Psoas muscle (tissue), 8 donors: ENCODE data around the gene POFUT2. TPM values are rescaled to one million over a fixed set of nuclear protein-coding genes. Genes with fewer than 3 reads are reported as not detected.

Experiments used
- ATAC-seq, 4 donors: fragments of 200-7000 bp; cut with Tn5 transposase; one replicate each; pipeline ENCODE4 v1.9.1; 2020; ENCODE audit warnings: moderate library complexity in 3 of 4, mild to moderate bottlenecking in 2 of 4
- DNase-seq, 2 donors: peaks; one replicate each; pipeline ENCODE4 v3.0.0-alpha.2; 2020
- H3K27ac ChIP-seq: fragments of 200-600 bp; one replicate; pipeline ENCODE4 v1.8.0; 2022
- H3K27me3 ChIP-seq, 3 donors: fragments of 200-600 bp in 1 of 3; one replicate each; pipeline versions ENCODE4 v1.6.1 to v1.8.0; 2013 to 2022; ENCODE audit warnings: low read length in 2 of 3, mild to moderate bottlenecking in 2 of 3, moderate library complexity in 1 of 3; ENCODE audit not compliant: insufficient read depth in 3 of 3
- H3K36me3 ChIP-seq, 2 donors: fragments of 200-600 bp in 1 of 2; one replicate each; pipeline versions ENCODE4 v1.6.1 to v1.8.0; 2013 to 2022; ENCODE audit warnings: low read depth in 1 of 2, mild to moderate bottlenecking in 1 of 2, moderate library complexity in 1 of 2; ENCODE audit not compliant: insufficient read depth in 1 of 2
- H3K4me1 ChIP-seq: fragments of 200-600 bp; one replicate; pipeline ENCODE4 v1.8.0; 2022
- H3K4me3 ChIP-seq: fragments of 200-600 bp; one replicate; pipeline ENCODE4 v1.8.0; 2022; ENCODE audit warnings: mild to moderate bottlenecking
- H3K9me3 ChIP-seq: fragments of 200-600 bp; one replicate; pipeline ENCODE4 v1.8.0; 2022
- WGBS, 3 donors: extraction: QIAGEN DNeasy Blood & Tissue Kit; methylation state at CpG; one replicate each; pipeline versions ENCODE4 v1.1.6 to v1.1.7; 2013; 5-methylcytosine and 5-hydroxymethylcytosine counted together
- intact Hi-C, 2 donors: fragments of 100-400 bp; cut with DNase I; formaldehyde crosslinking; loops; one replicate each; pipeline versions ENCODE4 v1.11.0 to v1.14.2; 2022
- polyA plus RNA-seq, 3 donors: library from polyadenylated mRNA; stranded (reverse); fragments of 200-250 nt; gene quantifications; one replicate each; pipeline ENCODE4 v1.2.3, GENCODE V29; 2013
- total RNA-seq, 4 donors: library from RNA; stranded (reverse); fragmentation: NEBNext Ultra II Directional in 2 of 4; extraction: Animal tissue kit (Norgen Biotek cat#: 25700) in 2 of 4; gene quantifications; one replicate each; pipeline versions ENCODE4 v1.2.1 to v1.2.4, GENCODE V29; 2021 to 2023
- TF ChIP-seq, protein P1 (sequence below): fragments of 200-600 bp; IDR thresholded peaks from one replicate; pipeline ENCODE4 v1.8.0; 2022; ENCODE audit warnings: antibody characterized with exemption
- donor health status: healthy with polysubstance abuse.
- donor health status: DM: no; HTN: no; CAD: no; lungs with moderate emphysema.
- donor health status: Bipolar disorder and iron deficiency.
- donor health status: healthy.
- donor health status: DM: yes; HTN: yes; CAD: no.
- donor health status: DM: no; HTN: no; CAD: no.
- donor health status: DM: no; HTN: no; CAD: no.
- donor health status: DM: yes; HTN: yes; CAD: no.

POFUT2 gene
- total and polyA plus RNA-seq, 7 donors = 5.6 to 13.9 (median 10.8) TPM

- intact Hi-C loops = no loop called here
- no peak for ATAC-seq
- TF ChIP-seq, protein P1, sequence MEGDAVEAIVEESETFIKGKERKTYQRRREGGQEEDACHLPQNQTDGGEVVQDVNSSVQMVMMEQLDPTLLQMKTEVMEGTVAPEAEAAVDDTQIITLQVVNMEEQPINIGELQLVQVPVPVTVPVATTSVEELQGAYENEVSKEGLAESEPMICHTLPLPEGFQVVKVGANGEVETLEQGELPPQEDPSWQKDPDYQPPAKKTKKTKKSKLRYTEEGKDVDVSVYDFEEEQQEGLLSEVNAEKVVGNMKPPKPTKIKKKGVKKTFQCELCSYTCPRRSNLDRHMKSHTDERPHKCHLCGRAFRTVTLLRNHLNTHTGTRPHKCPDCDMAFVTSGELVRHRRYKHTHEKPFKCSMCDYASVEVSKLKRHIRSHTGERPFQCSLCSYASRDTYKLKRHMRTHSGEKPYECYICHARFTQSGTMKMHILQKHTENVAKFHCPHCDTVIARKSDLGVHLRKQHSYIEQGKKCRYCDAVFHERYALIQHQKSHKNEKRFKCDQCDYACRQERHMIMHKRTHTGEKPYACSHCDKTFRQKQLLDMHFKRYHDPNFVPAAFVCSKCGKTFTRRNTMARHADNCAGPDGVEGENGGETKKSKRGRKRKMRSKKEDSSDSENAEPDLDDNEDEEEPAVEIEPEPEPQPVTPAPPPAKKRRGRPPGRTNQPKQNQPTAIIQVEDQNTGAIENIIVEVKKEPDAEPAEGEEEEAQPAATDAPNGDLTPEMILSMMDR = no peak
- 84 to 98% (median 90%) methylated on average over 7 to 14 of the region's 14 CpGs for WGBS, 3 donors
- H3K27me3 ChIP-seq = peaks cover 0 to 27% (median 3%) of the 10 kb centered on the region in 3 donors
- no peaks in the 10 kb centered on the region for H3K9me3 ChIP-seq
- H3K4me1 ChIP-seq = no peaks in the 10 kb centered on the region
- DNase-seq = no peak
- no peaks in the 10 kb centered on the region for H3K36me3 ChIP-seq
- no peak overlapping the region for H3K4me3 ChIP-seq
- no peak overlapping the region for H3K27ac ChIP-seq
Measured at GRCh38 chr21:45335151-45335760, 47.6 kb upstream of the POFUT2 start.

DNA sequence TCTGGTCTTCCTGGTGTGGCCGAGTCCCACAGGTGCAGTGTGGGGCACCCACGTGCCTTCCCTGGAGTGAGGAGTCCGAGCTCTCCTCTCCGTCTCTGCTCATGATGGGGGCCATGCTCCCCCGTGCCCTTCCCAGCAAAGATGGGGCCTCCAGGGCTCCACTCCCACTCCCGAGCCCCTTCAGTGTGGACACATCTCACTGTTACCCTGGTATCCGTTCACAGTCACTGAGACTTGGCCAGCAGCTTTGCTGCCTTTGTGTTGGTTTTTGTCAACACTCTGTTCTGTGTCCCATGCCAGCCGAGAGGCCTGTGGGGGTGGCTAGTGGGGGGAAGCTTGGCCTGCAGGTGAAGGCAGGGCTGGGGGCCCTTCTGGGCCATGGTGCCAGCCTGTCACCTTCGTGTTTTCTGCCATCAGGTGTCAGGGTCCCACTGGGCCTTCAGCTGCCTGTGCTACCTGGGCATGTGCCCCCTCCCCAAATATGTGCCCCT is 46.9 kb upstream of the POFUT2 start:
- no peak for ATAC-seq
- Histone ChIP-seq H3K27me3 (peaks cover 0 to 33% (median 5%) of the 10 kb centered on the region in 3 donors), H3K9me3 (no peaks in the 10 kb centered on the region), H3K4me1 (no peaks in the 10 kb centered on the region), H3K4me3 (no peak overlapping the region), H3K27ac (no peak overlapping the region), H3K36me3 (no peaks in the 10 kb centered on the region)
- intact Hi-C loops = no loop called here
- TF ChIP-seq, protein P1 = no peak
- 91 to 96% (median 92%) methylated on average over 9 of the region's 9 CpGs for WGBS, 3 donors
- no peak for DNase-seq

DNA sequence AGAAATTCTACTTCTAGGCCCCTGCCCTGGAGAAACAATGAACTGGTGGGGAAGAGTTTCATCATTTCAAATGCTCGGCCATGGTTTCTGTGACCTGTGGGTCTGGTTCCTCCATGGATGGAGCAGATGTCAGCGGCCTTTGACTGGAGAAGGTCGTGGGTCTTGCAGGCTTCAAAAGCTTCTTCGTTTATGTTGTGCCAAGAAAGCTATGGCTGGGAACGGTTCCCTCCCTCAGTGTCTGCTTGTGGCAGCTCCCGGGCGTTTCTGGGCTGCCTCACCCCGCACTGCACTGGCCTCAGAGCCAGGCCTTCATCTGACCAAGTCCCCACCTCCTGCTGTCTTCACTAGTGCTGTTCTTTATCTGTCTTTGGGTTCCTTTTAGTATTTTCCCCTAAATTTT is 46.4 kb upstream of the POFUT2 start:
- H3K27me3 ChIP-seq = peaks cover 0 to 36% (median 5%) of the 10 kb centered on the region in 3 donors
- H3K9me3 ChIP-seq = no peaks in the 10 kb centered on the region
- DNase-seq (no peak), ATAC-seq (no peak)
- no peak overlapping the region for H3K4me3 ChIP-seq
- 80 to 84% (median 81%) methylated on average over 8 of the region's 8 CpGs for WGBS, 3 donors
- H3K36me3 ChIP-seq = no peaks in the 10 kb centered on the region
- intact Hi-C loops = no loop called here
- H3K27ac ChIP-seq = no peak overlapping the region
- no peaks in the 10 kb centered on the region for H3K4me1 ChIP-seq
- TF ChIP-seq, protein P1 = no peak

DNA sequence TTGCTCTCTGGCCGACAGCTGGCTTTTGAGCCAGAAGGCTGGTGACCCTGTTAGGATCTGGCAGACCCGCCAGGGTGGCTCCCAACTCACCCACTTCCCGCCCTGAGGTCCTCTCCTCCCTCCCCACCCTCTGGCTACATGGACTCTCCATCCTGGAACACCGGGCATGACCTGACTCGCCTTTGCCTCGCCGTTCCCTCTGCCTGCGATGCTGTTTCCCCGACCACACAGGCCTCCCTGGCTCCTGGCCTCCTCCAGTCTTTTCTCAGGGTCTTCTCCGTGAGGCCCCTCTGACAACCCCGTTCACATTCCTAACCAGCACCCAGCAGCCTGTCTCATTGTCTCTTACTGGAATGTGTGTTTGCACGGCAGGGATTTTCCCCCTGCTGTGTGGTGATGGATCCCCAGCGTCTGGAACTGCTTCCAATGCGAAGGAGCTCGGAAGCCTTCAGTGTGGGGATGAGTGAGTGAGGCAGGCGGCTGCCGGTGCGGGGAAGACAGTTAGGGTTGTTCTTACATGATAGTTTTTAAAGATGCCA is 46.0 kb upstream of the POFUT2 start:
- intact Hi-C loops = no loop called here
- no peak for ATAC-seq
- WGBS, 3 donors = 84 to 85% (median 84%) methylated on average over 18 of the region's 18 CpGs

More for the DNA sequence above, 46.0 kb upstream of the POFUT2 start:
- no peaks in the 10 kb centered on the region for H3K9me3 ChIP-seq
- H3K27me3 ChIP-seq = peaks cover 0 to 36% (median 5%) of the 10 kb centered on the region in 3 donors
- TF ChIP-seq, protein P1 = no peak
- H3K4me1 ChIP-seq = no peaks in the 10 kb centered on the region
- no peaks in the 10 kb centered on the region for H3K36me3 ChIP-seq
- H3K27ac ChIP-seq = no peak overlapping the region
- H3K4me3 ChIP-seq = no peak overlapping the region
- DNase-seq = no peak
